Pancreas (tissue), 10 donors: ENCODE data around the gene WDFY4. TPM values are rescaled to one million over a fixed set of nuclear protein-coding genes. Genes with fewer than 3 reads are reported as not detected.

Source experiments
- ATAC-seq, 4 donors: fragments of 200-7000 bp; cut with Tn5 transposase; one replicate each; pipeline versions ENCODE4 v1.8.0 to v1.9.1; 2020; ENCODE audit warnings: mild to moderate bottlenecking in 4 of 4, moderate library complexity in 4 of 4
- DNase-seq, 6 donors: peaks; one replicate each; pipeline ENCODE4 v3.0.0-alpha.2; 2020
- FAIRE-seq: peaks from 2 replicates; lab custom pipeline; 2012; peaks lifted over from hg19 to GRCh38; lab: Jason Lieb, UNC
- H3K27ac ChIP-seq, 4 donors: fragments of 200-600 bp; sonication (generic); 1 replicate in 3 of 4; 2 replicates in 1 of 4; pipeline versions ENCODE4 v1.5.0 to v1.8.0; 2020
- H3K27me3 ChIP-seq, 4 donors: fragments of 200-600 bp; one replicate each; pipeline ENCODE4 v1.8.0; 2021
- H3K36me3 ChIP-seq, 3 donors: fragments of 200-600 bp; sonication (generic) in 1 of 3; one replicate each; pipeline versions ENCODE4 v1.5.0 to v1.8.0; 2020 to 2021
- H3K4me1 ChIP-seq, 3 donors: fragments of 200-600 bp; one replicate each; pipeline ENCODE4 v1.8.0; 2021
- H3K4me3 ChIP-seq, 4 donors: fragments of 200-600 bp; sonication (generic) in 2 of 4; one replicate each; pipeline versions ENCODE4 v1.5.0 to v1.8.0; 2020 to 2021
- H3K9me3 ChIP-seq, 4 donors: fragments of 200-600 bp; one replicate each; pipeline ENCODE4 v1.8.0; 2021
- CTCF ChIP-seq, 4 donors: fragments of 200-600 bp; sonication (generic) in 3 of 4; IDR thresholded peaks; one replicate each; pipeline versions ENCODE4 v1.5.0 to v1.8.0; 2021; ENCODE audit warnings: antibody characterized with exemption in 4 of 4
- WGBS, 2 donors: extraction: QIAGEN DNeasy Blood & Tissue Kit; methylation state at CpG; one replicate each; pipeline ENCODE4 v1.1.7; 2013; 5-methylcytosine and 5-hydroxymethylcytosine counted together
- intact Hi-C, 3 donors: fragments of 100-400 bp; cut with DNase I; formaldehyde crosslinking; loops; one replicate each; pipeline versions ENCODE4 v1.11.1 to v1.14.2; 2022
- polyA plus RNA-seq, 2 donors: library from polyadenylated mRNA; stranded (reverse); fragments of 200-250 nt; gene quantifications; one replicate each; pipeline ENCODE4 v1.2.3, GENCODE V29; 2013
- total RNA-seq, 6 donors: library from RNA; stranded (reverse); fragmentation: NEBNext Ultra II Directional in 4 of 6; extraction: Animal tissue kit (Norgen Biotek cat#: 25700) in 4 of 6; gene quantifications; one replicate each; pipeline versions ENCODE4 v1.2.1 to v1.2.4, GENCODE V29; 2021 to 2023
- donor health status: healthy with polysubstance abuse.
- donor health status: DM: no; HTN: no; CAD: no; lungs with moderate emphysema.
- donor health status: DM: no; HTN: no; CAD: no.
- donor health status: control.
- donor health status: control.
- donor health status: Bipolar disorder and iron deficiency.
- donor health status: DM: yes; HTN: yes; CAD: no.
- donor health status: DM: no; HTN: no; CAD: no.
- donor health status: DM: no; HTN: no; CAD: no.
- donor health status: DM: yes; HTN: yes; CAD: no.

The WDFY4 gene
- total and polyA plus RNA-seq, 8 donors, result 0.14 to 8.4 (median 0.72) TPM

GRCh38 chr10:48903151-48903550 is 218.5 kb downstream of the WDFY4 start:
- WGBS, 2 donors, result 53 to 66% methylated on average over 2 of the region's 2 CpGs
- no peak for TF ChIP-seq CTCF (IDR thresholded peaks at IDR 0.05)
- intact Hi-C loops, result no loop called here

DNA sequence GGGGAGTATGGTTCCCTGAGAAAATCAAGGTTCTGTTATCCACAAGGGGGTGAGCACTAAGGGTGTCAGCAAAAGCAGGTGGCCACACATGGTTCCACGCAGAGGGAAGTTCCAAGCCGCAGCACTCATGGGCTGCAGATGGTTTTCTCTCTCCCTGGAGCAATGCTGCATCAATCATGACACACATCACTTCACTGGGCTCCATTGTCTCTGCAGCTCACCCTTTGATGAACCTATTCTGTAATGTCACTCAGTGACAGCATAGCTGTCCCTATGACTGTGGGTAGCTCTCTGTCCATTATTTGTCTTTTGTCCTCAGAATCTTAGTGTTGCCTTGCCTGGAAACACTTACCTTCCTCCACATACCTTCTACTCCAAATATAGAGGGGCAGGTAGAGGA is 220.2 kb downstream of the WDFY4 start:
- H3K27ac ChIP-seq, result no peak overlapping the region
- 71 to 78% methylated on average over 2 of the region's 2 CpGs for WGBS, 2 donors
- FAIRE-seq (no peak), DNase-seq (no peak), ATAC-seq (no peak)
- no peaks in the 10 kb centered on the region for H3K4me1 ChIP-seq
- H3K27me3 ChIP-seq, result no peaks in the 10 kb centered on the region
- intact Hi-C loops, result no loop called here
- no peak overlapping the region for H3K4me3 ChIP-seq
- H3K9me3 ChIP-seq, result no peaks in the 10 kb centered on the region
- no peak for TF ChIP-seq CTCF (IDR thresholded peaks at IDR 0.05)
- no peaks in the 10 kb centered on the region for H3K36me3 ChIP-seq

More at GRCh38 chr10:48903151-48903550, 218.5 kb downstream of the WDFY4 start:
- DNase-seq (no peak), FAIRE-seq (no peak), ATAC-seq (no peak)
- no peaks in the 10 kb centered on the region for H3K9me3 ChIP-seq
- H3K27ac ChIP-seq, result no peak overlapping the region
- no peaks in the 10 kb centered on the region for H3K36me3 ChIP-seq
- no peaks in the 10 kb centered on the region for H3K27me3 ChIP-seq
- no peaks in the 10 kb centered on the region for H3K4me1 ChIP-seq
- H3K4me3 ChIP-seq, result no peak overlapping the region

DNA sequence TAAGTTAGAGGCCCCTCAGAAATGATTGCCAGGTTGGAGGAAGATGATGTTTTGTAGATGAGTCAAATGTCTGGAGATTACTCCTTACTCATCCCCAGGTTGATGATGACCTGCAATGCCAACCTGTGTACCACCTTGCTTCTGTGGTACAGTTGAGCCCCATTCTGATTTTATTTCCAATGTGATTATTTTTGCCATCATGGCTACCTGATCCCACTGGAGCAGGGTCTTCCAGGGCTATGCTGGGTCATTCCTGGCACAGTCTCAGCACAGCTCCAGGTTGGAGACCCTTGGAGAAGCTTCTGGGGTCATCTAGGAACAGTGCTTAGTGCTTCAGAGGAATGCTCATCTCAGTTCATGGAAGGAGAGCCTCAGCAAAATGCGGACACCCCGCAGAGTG is 220.6 kb downstream of the WDFY4 start:
- H3K36me3 ChIP-seq, result no peaks in the 10 kb centered on the region
- H3K27ac ChIP-seq, result no peak overlapping the region
- no peaks in the 10 kb centered on the region for H3K27me3 ChIP-seq
- no peaks in the 10 kb centered on the region for H3K9me3 ChIP-seq
- FAIRE-seq, result no peak
- WGBS, 2 donors, result 85 to 94% methylated on average over 2 of the region's 2 CpGs
- no peak overlapping the region for H3K4me3 ChIP-seq
- no peak for TF ChIP-seq CTCF (IDR thresholded peaks at IDR 0.05)
- no peaks in the 10 kb centered on the region for H3K4me1 ChIP-seq
- no peak for DNase-seq
- intact Hi-C loops, result no loop called here
- no peak for ATAC-seq

GRCh38 chr10:48906841-48907240 is 222.2 kb downstream of the WDFY4 start:
- no peak for TF ChIP-seq CTCF (IDR thresholded peaks at IDR 0.05)
- Histone ChIP-seq H3K9me3 (no peaks in the 10 kb centered on the region), H3K27ac (no peak overlapping the region), H3K27me3 (no peaks in the 10 kb centered on the region), H3K4me3 (no peak overlapping the region), H3K36me3 (no peaks in the 10 kb centered on the region), H3K4me1 (no peaks in the 10 kb centered on the region)
- WGBS, 2 donors, result 69 to 79% methylated on average over 2 of the region's 2 CpGs
- intact Hi-C loops, result no loop called here
- DNase-seq, result no peak
- ATAC-seq, result no peak
- FAIRE-seq, result no peak

GRCh38 chr10:48907730-48908129 is 223.1 kb downstream of the WDFY4 start:
- Histone ChIP-seq H3K4me3 (no peak overlapping the region), H3K27me3 (no peaks in the 10 kb centered on the region), H3K36me3 (no peaks in the 10 kb centered on the region), H3K27ac (no peak overlapping the region), H3K9me3 (no peaks in the 10 kb centered on the region), H3K4me1 (no peaks in the 10 kb centered on the region)
- intact Hi-C loops, result no loop called here
- TF ChIP-seq CTCF (IDR thresholded peaks at IDR 0.05), result no peak
- DNase-seq, result no peak
- ATAC-seq, result no peak
- 68 to 91% methylated on average over 4 of the region's 4 CpGs for WGBS, 2 donors
- FAIRE-seq, result no peak
